Dermis microvascular lymphatic vessel endothelial cell (primary cell): ENCODE results near the gene QSER1. TPM values are rescaled to one million over a fixed set of nuclear protein-coding genes. Genes with fewer than 3 reads are reported as not detected.
"Not testable (repeated sequence)": the region's sequence is repeated elsewhere in the genome, so short reads cannot be mapped to it uniquely, and the experiment has no call there.

Experiments
- DNase-seq, 2 donors: peaks; one replicate each; pipeline versions ENCODE4 v3.0.0 to v3.0.0-alpha.2; 2010; ENCODE audit warnings: low read depth in 2 of 2
- total RNA-seq: library from RNA; depleted of rRNA; stranded (reverse); fragments of >200 nt; gene quantifications from 2 replicates; pipeline ENCODE4 v1.2.1, GENCODE V29; 2014

The QSER1 gene
- total RNA-seq, 1 donor from 2014 or later: 11.8 TPM

DNA sequence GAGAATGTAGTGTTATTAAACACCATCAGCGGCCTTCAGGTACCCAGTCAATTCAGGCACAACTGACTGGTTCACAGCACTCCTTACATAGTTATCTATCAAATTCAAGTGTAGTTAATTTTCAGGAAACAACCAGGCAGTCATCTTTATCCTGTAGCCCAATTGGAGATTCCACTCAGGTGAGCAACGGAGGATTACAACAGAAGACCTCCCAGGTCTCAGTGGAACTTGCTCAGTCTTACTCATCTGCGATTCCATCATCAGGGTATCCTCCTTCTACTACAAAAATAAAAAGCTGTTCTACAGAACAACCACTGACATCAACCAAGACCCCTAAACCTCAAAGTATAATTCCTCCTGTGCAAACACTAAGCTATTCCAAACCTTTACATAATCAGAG is 39.6 kb downstream of the QSER1 start:
- DNase-seq: no peak

DNA sequence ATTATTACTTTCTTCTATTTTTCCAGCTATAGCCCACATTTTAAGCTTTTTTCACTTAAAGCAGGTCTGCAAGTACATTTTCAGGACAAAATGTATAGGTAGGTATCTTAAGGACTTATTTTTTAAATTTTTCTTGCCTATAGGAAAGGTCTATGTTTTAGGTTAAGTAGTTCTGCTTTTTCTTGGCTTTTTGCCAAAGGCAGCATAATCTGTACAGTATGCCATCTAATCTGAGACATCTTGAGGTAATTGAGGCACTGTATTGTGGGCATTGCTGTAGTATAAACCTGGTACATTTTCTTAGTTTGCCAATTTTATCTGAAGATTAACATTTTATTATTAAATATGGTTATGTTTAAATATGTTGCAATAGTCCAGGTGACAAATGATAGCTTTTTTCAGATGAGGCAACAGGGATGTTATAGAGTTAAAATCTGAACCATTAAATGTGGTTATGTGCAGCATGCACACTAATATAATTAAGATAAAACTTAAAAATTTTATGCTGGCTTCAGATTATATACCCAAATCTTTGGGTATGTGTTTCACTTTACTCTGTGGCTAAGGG is 42.9 kb downstream of the QSER1 start:
- no peak for DNase-seq

DNA sequence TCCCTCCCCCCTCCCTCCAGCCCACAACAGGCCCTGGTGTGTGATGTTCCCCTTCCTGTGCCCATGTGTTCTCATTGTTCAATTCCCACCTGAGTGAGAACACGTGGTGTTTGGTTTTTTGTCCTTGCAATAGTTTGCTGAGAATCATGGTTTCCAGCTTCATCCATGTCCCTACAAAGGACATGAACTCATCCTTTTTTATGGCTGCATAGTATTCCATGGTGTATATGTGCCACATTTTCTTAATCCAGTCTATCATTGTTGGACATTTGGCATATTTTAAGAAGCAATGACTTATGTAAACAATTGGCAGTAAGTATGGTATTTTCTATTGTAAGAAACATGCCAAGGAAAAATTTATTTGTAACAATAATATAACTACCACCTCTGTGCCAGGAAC is 43.6 kb downstream of the QSER1 start:
- DNase-seq: not testable (repeated sequence)

DNA sequence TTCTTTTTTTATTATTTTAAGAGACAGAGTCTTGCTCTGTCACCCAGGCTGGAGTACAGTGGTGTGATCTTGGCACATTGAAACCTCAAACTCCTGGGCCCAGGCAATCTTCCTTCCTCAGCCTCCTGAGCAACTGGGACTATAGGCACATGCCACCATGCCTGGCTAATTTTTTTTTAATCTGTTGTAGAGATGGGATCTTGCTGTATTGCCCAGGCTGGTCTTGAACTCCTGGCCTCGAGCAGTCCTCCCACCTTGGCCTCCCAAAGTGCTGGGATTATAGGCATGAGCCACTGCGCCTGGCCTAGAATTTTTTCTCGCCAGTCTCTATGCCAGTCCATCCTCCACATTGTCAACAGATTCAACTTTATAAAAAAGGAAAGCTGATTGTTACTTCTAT is 44.7 kb downstream of the QSER1 start:
- not testable (repeated sequence) for DNase-seq

DNA sequence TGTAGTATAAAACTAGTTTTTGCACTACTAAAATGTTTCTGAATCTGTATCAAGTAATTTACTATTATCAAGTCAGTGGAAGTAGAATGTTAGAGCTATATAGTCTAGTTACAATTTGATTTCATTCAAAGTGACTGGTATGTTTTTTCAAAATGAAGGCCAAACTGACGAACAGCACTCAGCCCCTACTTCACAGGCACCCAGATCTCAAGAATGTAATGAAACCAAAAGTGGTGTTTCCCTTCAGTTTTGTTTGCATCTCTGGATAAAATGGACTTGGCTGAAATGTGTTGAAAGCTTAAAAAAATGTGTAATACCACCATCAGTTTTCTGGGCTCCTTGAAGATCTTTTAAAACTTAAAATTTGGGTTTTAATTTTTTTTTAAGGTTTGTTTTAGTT is 46.4 kb downstream of the QSER1 start:
- DNase-seq: no peak

DNA sequence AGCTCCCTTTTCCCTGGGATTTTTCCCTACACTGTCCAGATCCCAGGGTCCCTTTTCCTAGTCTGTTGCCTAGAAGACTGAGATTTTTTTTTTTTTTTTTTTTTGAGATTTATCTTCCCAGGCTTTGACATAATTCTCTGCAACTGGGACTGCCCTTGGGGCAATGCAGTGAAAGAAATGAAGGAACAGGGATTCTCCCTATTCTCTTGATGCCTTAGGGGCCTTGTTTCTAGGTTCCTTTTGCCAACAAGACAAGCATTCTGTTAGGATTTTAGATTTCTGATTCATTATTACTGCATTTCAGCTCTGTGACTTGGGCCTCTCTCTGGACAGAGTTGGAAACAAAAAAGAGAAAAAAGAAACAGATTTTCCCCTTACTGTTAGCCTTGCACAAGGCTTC is 47.3 kb downstream of the QSER1 start:
- DNase-seq: no peak

DNA sequence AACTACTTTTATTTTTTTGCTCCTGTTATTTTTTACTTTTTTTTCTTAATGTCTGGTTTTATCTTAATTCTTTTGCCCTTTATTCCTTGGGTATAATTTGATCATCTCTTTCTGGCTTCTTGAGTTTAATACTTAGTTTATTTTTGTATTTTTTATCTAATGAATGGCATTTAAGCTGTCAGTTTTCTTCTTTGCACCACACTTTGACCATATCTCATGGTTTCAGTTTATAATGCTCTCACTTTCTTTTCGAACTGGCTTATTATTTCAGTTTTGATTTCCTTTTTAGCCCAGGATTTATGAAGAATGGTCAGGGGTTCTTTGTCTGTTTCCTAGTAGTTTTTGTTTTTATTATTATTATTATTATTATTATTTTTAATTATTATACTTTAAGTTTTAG is 48.3 kb downstream of the QSER1 start:
- no peak for DNase-seq

DNA sequence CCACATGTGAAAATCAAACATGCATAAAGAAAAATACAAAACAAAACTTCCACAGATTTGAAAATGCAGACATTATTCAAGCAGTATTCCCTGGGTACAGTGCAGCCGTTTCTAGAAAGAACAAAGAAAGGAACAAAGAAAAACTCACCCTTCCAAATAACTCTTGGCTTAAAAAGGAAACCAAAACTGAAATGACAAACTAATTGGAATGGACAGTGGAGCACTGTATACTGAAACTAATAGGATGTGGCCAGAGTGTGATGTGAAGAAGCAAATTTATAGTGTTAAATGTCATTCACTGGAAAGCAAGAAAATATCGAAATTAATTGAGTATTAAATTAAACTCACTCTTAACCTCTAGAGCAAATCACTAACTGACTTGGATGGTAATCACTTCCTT is 55.4 kb downstream of the QSER1 start:
- DNase-seq: no peak

DNA sequence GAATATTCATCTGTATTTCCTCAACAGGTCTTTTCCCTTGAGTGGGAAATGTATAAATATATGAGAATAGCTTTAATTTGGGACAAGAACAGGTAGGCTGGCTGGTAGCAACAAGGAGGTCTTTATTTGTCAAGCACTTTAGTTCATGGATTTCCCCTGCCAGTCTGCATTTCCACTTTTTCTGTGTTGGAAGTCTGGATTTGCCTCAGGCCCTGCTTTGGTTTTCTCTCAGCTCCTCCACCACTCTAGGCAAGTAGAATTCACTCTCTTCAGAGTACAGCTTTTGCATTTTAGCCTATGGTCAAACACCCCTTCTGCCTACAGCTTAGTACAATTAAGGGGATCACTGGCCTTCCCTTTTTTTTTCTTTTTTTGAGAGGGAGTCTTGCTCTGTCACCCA is 57.1 kb downstream of the QSER1 start:
- DNase-seq: no peak

DNA sequence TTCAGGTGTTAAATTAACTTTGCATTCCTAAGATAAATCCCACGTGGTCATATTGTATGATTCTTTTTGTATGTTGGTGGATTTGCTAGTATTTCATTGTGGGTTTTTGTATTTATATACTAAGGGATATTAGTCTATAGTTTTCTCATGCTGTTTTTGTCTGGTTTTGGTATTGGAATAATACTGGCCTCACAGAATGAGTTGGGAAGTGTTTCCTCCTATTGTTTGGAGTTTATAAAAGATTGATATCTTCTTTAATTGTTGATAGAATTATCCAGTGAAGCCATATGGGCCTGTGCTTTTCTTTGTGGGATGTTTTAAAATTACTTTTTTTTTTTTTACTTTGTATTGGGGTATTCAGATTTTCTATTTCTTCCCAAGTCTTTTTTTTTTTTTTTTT is 59.8 kb downstream of the QSER1 start:
- peak; percentile 28 to 75 for DNase-seq

DNA sequence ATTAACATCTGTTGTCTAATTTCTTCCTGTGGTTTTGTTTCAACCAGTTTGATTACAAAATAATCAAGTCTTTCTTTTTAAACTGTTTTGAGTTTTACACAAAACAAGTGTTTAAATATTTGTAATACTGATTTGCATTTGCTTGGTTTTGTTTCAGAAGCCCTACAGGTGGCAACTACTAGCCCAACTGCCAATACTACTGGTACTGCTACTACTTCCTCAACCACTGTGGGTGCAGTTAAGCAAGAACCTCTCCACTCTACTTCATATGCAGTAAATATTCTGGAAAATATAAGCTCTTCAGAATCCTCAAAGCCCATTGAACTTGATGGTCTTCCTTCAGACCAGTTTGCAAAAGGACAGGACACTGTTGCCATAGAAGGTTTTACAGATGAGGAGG is 61.1 kb downstream of the QSER1 start:
- DNase-seq: no peak

DNA sequence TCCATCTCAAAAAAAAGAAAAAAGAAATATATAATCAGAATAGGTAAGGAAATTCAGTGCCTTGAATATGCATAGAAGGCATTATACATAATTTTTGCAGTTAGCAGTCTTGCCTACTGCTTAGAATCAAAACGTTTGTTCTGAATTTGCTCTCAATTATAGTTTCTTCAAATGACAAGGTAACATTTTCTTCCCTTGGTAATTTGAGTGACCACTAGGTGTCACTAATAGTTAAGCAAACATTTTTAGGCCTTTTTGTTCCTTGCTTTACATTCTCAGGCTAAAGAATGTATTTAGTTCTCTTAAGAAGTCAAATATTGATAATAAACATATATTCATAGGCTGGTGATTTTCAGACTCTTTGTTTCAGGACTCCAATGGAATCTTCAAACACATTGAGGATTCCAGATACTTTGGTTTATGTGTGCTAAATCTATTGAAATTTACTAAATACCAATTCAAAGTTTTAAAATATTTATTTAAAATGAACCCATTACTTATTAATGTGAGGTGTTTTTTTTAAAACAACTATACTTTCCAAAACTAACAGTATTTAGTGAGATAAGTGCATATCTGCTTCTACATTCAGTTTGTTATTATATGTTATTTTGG is 68.0 kb downstream of the QSER1 start:
- DNase-seq: peak; percentile 37 to 56

DNA sequence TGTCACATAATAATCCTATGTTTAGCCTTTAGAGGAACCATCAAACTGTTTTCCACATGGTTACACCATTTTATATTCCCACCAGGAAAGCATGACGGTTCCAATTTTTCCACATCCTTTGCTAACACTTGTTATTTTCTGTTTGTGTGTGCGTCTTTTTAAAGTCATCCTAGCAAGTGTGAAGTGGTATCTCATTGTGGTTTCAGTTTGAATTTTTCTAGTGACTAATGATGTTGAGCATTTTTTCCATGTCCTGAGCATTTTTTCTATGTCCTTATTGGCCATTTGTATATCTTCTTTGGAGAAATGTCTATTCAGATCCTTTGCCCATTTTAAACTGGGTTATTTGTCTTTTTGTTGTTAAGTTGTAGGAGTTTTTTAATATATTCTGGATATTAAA is 69.4 kb downstream of the QSER1 start:
- DNase-seq: no peak

DNA sequence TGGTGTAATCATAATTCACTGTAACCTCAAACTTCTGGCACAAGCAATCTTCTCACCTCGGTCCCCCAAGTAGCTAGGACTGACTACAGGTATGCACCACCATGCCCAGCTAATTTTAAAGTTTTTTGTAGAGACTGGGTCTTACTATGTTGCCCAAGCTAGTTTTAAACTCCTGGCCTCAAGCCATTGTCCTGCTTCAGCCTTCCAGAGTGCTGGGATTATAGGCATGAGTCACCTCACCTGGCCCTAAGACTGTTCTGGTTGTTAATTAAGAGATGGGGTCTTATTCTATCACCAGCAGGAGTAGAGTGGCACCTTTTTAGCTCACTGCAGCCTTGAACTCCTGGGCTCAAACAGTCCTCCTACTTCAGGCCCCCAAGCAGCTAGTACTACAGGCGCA is 71.1 kb downstream of the QSER1 start:
- DNase-seq: no peak

DNA sequence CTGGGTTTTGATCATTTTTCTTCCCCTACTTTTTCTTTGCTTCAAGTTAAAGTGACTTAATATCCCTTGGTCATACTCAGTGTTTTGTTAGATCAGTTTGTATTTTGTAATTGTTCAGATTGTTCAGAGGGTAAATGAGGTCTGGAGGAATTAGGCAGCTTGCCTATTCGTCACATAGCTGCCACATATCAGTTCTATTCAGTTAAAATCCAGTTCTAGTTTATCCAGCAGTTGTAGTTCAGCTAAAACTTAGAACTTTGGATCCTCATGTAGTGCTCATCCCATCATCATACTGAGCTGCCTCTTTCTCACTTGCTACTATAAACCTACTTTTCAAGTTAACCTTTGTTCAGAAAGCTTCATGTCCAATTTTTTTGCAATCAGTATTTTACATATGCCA is 75.9 kb downstream of the QSER1 start:
- DNase-seq: no peak

DNA sequence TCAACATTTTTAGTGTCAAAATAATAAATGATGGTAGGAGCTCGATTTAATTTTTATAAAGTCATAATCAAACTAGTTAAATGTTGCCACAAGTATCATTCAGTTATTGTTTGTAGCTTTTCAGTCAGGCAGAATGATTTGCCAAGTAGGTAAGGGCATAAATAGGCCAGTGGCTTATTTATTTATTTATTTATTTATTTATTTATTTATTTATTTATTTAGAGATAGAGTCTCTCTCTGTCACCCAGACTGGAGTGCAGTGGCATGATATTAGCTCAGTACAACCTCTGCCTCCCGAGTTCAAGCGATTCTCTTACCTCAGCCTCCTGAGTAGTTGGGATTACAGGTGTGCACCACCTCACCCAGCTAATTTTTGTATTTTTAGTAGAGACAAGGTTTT is 79.6 kb downstream of the QSER1 start:
- not testable (repeated sequence) for DNase-seq

DNA sequence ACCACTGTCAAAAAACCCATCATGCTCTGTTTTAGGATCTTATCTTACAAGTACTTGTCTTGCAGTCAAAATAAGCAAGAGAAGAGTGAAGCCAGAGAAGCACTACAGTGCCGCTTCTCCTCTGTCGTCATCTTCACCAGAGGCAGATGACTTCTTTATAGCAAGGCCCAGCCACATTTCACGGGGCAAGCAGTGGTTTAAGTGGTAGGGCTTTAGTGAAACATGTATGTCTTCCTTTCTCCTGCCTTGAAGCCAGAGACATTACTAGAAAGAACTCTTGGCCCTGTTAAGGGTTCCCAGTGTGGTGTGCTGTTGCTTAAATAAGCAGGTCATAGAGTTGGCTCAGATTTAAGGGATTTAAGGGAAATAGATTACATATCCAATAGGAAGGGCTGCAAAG is 80.2 kb downstream of the QSER1 start:
- DNase-seq: no peak

DNA sequence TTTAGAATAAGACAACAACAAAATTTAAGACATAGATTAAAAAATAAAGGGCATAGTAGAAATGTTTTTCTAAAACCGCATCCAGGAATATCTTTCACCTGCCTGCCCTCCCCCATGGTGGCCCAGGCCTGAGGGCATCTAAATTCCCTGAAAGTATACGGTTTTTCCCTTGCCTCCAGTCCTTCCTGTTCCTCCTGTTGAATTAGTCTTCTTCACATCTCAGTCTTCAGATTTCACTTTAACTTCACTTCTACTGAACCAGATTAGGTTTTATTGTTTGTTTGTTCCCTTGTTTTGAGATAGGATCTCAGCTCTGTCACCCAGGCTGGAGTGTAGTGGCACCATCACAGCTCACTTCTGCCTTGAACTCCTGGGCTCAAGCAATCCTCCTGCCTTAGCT is 90.0 kb downstream of the QSER1 start:
- DNase-seq: no peak

DNA sequence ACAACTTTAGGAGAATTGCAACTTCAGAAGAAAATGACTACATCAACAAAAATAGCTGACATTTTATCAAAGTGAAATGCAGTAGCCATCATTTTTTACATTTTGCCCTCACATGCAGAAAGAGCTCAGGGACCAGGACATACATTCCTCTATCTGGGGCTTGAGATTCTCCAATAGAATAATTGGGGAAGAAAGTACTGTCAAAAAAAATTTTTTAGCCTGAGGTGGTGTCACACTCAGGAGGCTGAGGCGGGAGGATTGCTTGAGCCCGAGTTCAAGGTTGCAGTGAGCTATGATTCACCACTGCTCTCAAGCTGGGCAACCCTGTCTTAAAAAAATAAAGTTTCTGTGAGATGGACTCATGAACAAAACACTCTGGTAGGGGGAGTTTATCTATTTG is 90.9 kb downstream of the QSER1 start:
- DNase-seq: no peak

DNA sequence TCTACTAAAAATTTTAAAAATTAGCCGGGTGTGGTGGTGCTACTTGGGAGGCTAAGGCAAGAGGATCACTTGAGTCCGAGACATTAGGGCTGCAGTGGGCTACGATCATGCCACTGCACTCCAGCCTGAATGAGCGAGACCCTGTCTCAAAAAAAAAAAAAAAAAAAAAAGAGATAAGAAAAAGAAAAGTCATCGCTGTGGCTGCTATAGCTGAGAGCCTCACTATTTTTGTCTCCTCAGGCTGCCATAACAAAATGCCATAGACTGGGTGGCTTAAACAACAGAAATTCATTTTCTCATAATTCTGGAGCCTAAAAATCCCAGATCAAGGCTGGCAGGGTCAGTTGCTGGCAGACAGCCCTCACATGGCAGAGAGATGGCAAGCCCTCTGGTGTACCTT is 93.0 kb downstream of the QSER1 start:
- DNase-seq: no peak

DNA sequence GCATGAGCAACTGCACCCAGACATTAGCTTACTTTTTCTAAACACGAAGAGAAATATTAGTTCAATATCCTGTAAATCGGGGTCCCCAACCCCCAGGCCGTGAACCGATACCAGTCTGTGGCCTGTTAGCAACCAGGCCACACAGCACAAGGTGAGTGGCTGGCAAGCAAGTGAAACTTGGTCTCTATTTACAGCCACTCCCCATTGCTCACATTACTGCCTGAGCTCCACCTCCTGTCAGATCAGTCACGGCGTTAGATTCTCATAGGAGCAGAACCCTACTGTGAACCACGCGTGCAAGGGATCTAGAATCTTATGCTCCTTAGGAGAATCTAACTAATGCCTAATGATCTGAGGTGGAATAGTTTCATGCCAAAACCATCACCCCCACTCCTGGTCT is 95.2 kb downstream of the QSER1 start:
- no peak for DNase-seq

DNA sequence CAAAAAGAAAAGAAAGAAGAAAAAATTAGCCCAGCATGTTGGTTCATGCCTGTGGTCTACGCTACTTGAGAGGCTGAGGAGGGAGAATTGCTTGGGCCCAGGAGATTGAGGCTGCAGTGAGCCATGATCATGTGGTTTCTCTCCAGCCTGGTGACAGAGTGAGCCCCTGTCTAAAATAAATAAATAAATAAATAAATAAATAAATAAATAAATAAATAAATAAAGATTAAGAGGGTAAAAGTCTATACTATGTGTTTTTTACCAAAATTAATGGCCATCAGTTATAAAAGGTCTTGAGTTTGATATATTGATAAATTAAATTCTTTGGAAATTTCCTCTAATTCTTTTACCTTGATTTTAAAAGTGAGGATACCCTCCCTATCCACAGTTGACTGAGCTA is 97.9 kb downstream of the QSER1 start:
- DNase-seq: no peak

DNA sequence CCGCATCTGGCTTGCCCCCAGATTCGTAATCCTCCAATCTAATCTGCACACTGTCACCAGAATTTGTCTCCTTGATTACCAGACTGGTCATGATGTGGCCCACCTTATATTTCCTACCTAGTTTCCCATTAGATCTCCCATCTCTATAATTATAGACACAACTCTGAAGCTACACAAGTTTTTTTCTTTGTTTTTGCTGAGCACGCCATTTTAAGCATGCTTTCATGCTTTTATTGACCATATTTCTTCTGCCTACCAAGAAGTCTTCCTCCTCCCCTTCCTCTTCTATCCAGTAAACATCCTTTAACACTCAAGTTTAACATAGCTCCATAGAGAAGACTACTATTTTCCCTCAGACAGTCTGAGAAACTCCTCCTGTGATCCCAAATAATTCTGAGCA is 98.8 kb downstream of the QSER1 start:
- DNase-seq: no peak

DNA sequence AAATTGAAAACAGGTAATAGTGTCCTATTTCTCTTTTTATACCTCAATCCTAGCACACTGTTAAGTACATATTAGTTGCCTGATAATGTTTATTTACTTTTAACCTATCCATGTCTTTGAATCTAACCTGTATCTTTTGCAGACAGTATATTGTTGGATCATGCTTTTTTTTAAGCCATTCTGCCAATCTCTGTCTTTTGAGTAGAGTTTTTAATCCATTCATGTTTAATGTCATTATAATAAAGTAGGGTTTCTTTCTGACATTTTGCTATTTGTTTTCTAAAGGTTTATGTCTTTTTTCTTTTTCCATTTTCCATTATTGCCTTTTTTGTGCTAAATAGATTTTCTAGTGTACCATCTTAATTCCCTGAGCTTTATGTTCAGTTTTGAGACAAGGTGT is 99.3 kb downstream of the QSER1 start:
- DNase-seq: no peak
